Choroid plexus epithelial cell (primary cell): ENCODE measurements around the gene MAST2.

Experiments used
- DNase-seq: peaks from one replicate; pipeline ENCODE4 v3.0.0-alpha.2; 2010; ENCODE audit warnings: low read depth
- H3K4me3 ChIP-seq: 2 replicates; pipeline ENCODE4 v1.5.1; 2011; ENCODE audit warnings: low read depth, mild to moderate bottlenecking, control low read depth, low read length, moderate library complexity
- CTCF ChIP-seq: conservative IDR thresholded peaks from 2 replicates; pipeline ENCODE4 v1.5.1; 2011; ENCODE audit warnings: low read depth, mild to moderate bottlenecking, control low read depth, inconsistent platforms, low read length, moderate library complexity

Gene MAST2

GRCh38 chr1:45772971-45773370 lies 30.4 kb upstream of the MAST2 start:
- no peak overlapping the region for H3K4me3 ChIP-seq
- DNase-seq: no peak
- TF ChIP-seq CTCF: no peak

- no peak overlapping the region for H3K4me3 ChIP-seq
- DNase-seq: no peak
- no peak for TF ChIP-seq CTCF
Observed at GRCh38 chr1:45775794-45776193, 27.6 kb upstream of the MAST2 start.

GRCh38 chr1:45785583-45785982 lies 17.8 kb upstream of the MAST2 start:
- no peak for DNase-seq
- no peak overlapping the region for H3K4me3 ChIP-seq
- TF ChIP-seq CTCF: no peak

- H3K4me3 ChIP-seq: no peak overlapping the region
- no peak for TF ChIP-seq CTCF
- no peak for DNase-seq
Observed at GRCh38 chr1:45787905-45788304, 15.5 kb upstream of the MAST2 start.

- TF ChIP-seq CTCF: no peak
- H3K4me3 ChIP-seq: no peak overlapping the region
- DNase-seq: no peak
Observed at GRCh38 chr1:45789601-45790000, 13.8 kb upstream of the MAST2 start.

- TF ChIP-seq CTCF: no peak
- H3K4me3 ChIP-seq: no peak overlapping the region
- no peak for DNase-seq
Observed at GRCh38 chr1:45792744-45793143, 10.7 kb upstream of the MAST2 start.

- DNase-seq: peak; percentile 25
- H3K4me3 ChIP-seq: peak overlapping the region; percentile 28
- peak; percentile 17 for TF ChIP-seq CTCF
Observed at GRCh38 chr1:45793942-45794604, 9.3 kb upstream of the MAST2 start.
